AG09319 (cell line): Measurements from ENCODE around the gene HEXIM1.

ENCODE experiments used
- DNase-seq: peaks from one replicate; pipeline ENCODE4 v3.0.0-alpha.2; 2010; ENCODE audit warnings: low read depth; ENCODE audit errors: extremely low read depth
- TF ChIP-seq, protein P1 (sequence below): IDR thresholded peaks from 2 replicates; pipeline ENCODE4 v1.5.1; 2011; ENCODE audit warnings: low read depth, mild to moderate bottlenecking, inconsistent platforms, low read length, moderate library complexity

Gene HEXIM1

DNA sequence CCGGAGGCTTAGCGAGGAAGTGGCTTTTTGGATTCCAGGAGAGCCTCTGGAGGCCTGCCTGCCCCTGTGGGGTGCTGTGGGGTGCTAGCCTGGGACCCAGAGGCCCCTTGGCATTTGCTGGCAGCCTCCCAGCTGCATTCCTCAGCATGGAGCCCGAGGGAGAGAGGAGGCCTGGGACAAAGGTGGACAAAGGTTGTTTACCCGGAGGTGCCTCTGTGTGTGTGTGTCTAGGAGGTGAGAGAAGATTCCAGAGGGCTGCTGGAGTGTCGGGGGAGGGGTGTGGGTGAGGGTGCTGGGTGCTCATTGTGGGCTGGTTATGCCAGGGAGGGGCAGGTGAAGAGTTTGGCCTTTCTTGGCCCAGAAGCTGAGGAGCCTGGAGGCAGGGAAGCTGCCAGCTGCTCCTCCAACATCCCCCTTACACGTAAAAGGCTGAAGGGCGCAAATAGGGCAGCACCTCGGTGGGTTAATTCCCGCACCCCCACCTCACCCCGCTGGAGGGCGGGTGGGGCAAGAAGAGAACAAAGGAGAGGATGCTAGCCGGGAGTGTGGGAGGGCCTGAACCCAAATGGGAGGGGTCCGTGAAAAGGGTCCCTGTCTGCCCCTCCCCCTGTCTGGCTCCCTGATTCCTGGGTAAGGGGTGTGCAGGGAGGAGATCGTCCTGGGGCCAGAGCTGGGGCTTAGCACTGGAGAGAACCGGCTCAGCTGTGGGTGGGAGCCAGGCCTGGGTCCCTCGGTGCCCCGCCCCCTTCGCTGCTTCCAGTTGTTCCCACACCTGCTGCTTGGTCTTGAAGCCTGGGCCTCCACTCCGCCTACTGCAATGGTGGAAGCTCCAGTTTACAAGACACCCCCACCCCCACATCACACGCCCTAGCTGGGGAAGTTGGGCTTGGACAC lies 23.3 kb downstream of the HEXIM1 start:
- TF ChIP-seq, protein P1, sequence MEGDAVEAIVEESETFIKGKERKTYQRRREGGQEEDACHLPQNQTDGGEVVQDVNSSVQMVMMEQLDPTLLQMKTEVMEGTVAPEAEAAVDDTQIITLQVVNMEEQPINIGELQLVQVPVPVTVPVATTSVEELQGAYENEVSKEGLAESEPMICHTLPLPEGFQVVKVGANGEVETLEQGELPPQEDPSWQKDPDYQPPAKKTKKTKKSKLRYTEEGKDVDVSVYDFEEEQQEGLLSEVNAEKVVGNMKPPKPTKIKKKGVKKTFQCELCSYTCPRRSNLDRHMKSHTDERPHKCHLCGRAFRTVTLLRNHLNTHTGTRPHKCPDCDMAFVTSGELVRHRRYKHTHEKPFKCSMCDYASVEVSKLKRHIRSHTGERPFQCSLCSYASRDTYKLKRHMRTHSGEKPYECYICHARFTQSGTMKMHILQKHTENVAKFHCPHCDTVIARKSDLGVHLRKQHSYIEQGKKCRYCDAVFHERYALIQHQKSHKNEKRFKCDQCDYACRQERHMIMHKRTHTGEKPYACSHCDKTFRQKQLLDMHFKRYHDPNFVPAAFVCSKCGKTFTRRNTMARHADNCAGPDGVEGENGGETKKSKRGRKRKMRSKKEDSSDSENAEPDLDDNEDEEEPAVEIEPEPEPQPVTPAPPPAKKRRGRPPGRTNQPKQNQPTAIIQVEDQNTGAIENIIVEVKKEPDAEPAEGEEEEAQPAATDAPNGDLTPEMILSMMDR = no peak
- no peak for DNase-seq

DNA sequence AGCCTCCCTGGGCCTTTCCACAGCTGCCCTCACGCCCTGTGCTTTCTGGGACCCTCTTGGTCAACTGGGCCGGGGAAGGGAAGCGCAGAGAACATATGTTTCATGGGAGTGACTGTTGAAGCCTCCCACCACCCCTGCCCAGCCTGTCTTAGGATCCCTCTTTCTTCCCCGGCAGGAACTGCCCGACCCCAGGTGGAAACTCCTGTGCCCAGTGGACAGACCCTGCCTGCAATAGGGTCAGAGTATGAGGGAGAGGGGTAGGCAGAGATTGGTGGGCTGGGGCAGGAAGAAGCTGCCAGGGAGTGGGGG lies 23.9 kb downstream of the HEXIM1 start:
- TF ChIP-seq, protein P1 = no peak
- no peak for DNase-seq

DNA sequence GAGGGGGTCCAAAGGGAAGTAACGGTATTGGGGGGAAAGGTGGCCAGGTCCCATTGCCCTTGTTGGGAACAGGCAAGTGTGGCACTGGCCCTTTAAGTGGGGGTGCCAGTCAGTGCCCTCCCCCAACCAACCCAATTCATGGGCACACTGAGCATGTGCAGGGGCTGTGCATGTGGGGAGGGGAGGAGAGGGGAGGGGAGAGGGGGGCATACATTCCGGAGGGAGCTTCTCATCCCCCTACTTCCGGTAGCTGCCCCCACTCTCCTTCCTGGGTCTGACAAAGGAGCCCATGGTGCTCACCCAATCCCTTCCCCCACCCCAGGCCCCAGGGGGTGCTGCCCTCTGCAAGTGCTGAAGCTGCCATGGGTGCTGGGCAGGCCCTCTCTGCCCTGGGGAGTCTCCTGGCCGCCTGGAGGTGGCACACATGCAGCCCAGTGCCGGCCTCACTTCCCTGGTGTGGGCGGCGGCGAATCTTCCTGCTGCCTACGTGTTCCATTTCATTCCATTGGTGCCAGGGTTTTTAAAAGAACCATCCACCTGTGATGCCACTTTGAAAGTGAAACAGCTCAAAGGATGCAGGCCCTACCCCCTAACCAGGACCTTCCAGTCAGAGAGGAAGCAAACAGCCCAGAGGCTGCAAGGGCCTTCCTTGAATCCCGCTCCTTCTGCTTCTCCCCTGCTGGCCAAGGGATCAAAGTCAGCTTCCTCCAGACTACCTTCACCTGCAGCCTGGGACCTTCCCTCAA lies 24.4 kb downstream of the HEXIM1 start:
- DNase-seq = peak; percentile 74
- TF ChIP-seq, protein P1 = no peak

DNA sequence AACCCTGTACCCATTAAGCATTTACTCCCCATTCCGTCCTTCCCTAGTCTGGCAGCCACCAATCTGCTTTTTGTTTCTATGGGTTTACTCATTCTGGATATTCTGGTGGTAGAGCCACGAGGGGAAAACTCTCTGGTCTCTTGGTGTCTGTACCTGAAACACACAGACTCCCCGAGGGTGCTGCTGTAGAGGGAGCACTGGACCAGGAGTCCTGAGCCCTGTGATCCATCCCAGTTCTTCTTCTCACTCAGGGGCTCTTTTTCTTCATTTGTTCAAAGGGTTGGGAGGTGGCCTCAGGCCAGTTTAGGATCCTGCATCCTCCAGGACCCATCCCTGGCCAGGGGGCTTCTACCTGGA lies 27.5 kb downstream of the HEXIM1 start:
- DNase-seq = no peak
- TF ChIP-seq, protein P1 = no peak

DNA sequence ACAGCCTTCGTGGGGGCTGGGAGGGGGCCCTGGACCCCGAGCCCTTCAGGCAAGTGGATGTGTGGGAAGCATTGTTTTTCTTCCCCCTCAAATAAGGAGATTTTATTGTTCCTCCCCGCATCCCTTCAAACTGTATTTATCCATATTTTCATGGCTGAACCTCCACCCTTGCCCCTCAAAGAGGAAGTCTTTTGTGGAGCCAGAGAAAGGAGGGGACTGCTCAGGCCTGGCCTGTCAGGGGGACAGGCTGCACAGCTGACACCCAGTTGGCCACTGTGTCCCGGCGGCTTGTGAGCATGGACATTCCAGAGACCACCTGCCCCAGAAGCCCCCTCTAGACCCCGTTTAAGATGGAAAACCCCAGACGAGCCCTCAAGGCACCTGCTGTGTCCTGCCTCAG lies 29.3 kb downstream of the HEXIM1 start:
- TF ChIP-seq, protein P1 = no peak

DNA sequence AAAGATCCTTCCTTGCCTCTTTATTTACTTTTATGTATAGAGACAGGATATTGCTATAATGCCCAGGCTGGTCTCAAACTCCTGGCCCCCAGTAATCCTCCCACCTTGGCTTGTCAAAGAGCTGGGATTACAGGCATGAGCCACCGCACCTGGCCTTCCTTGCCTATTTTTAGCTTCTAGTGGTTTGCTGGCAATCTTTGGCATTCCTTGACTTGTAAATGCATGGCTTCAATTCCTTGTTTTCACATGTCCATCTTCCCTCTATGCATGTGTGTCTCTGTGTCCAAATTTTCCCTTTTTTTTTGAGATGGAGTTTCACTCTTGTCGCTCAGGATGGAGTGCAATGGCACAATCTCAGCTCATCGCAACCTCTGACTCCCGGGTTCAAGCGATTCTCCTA lies 35.9 kb downstream of the HEXIM1 start:
- TF ChIP-seq, protein P1 = no peak
- DNase-seq = no peak

More for the DNA sequence above, 29.3 kb downstream of the HEXIM1 start:
- no peak for DNase-seq

DNA sequence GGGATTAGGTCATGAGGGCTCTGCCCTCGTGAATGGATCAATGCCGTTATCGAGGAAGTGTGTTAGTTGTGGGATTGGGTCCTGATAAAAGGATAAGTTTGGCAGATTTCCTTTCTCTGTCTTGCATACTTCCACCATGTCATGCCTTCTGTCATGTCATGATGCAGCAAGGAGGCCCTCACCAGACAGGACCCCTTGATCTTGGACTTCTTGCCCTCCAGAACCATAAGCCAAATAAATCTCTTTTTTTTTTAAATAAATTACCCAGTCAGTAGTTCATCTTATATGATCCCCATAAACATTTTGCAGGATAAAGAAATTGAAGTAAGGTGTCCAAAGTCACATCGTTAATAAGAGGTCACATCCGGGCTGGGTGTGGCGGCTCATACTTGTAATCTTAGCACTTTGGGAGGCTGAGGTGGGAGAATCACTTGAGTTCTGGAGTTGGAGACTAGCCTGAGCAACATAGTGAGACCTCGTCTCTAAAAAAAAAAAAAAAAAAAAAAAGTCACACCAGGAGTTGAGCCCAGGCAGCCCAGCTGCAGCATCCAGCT lies 38.6 kb downstream of the HEXIM1 start:
- no peak for DNase-seq
- TF ChIP-seq, protein P1 = no peak
